GM12892 (cell line): ENCODE results near the gene SLC38A6.

Experiments used
- POLR2A ChIP-seq: IDR thresholded peaks from 2 replicates; pipeline ENCODE4 v1.6.1; 2011; ENCODE audit warnings: low read depth, low read length, control low read depth
- TAF1 ChIP-seq: IDR thresholded peaks from 2 replicates; pipeline ENCODE4 v1.6.1; 2011; ENCODE audit warnings: low read depth, mild to moderate bottlenecking, control low read depth, low read length, borderline replicate concordance

DNA sequence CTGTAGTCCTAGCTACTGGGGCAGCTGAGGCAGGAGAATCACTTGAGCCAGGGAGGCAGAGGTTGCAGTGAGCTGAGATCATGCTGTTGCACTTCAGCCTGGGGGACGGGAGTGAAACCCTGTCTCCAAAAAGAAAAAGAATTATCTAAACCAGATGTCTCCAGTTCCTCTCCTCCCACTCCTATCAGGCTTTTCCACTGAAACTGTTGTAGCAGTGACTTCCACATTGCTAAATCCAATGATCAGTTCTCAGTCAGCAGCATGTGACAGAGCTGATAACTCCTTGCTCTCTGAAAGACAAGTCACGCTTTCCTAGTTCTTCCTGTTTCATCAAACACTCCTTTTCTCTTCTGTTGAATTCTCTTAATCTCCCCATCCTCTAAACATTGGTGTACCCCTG lies 8.6 kb downstream of the SLC38A6 start:
- TF ChIP-seq POLR2A = no peak
- no peak for TF ChIP-seq TAF1
